Ishikawa (cell line): Measurements from ENCODE around the gene COPRS.

ENCODE experiments used
- CEBPB ChIP-seq: IDR thresholded peaks from 2 replicates; pipeline ENCODE4 v1.6.1; 2012
- CREB1 ChIP-seq: IDR thresholded peaks from 2 replicates; pipeline ENCODE4 v1.6.1; 2012; ENCODE audit warnings: low read depth
- EGR1 ChIP-seq: IDR thresholded peaks from 2 replicates; pipeline ENCODE4 v1.6.1; 2012
- EP300 ChIP-seq: IDR thresholded peaks from 2 replicates; pipeline ENCODE4 v1.6.1; 2012; ENCODE audit warnings: borderline replicate concordance
- FOXM1 ChIP-seq: IDR thresholded peaks from 2 replicates; pipeline ENCODE4 v1.6.1; 2012; ENCODE audit warnings: low read depth, borderline replicate concordance
- MAX ChIP-seq: IDR thresholded peaks from 2 replicates; pipeline ENCODE4 v1.6.1; 2012
- NFIC ChIP-seq: IDR thresholded peaks from 2 replicates; pipeline ENCODE4 v1.6.1; 2012
- RAD21 ChIP-seq: IDR thresholded peaks from 2 replicates; pipeline ENCODE4 v1.6.1; 2012; ENCODE audit warnings: low read depth
- REST ChIP-seq: IDR thresholded peaks from 2 replicates; pipeline ENCODE4 v1.6.1; 2012; ENCODE audit warnings: low read depth, mild to moderate bottlenecking
- TAF1 ChIP-seq: IDR thresholded peaks from 2 replicates; pipeline ENCODE4 v1.6.1; 2012; ENCODE audit warnings: low read depth, mild to moderate bottlenecking
- TCF12 ChIP-seq: IDR thresholded peaks from 2 replicates; pipeline ENCODE4 v1.6.1; 2012; ENCODE audit warnings: low read depth
- TEAD4 ChIP-seq: IDR thresholded peaks from 2 replicates; pipeline ENCODE4 v1.6.1; 2012
- YY1 ChIP-seq: IDR thresholded peaks from 2 replicates; pipeline ENCODE4 v1.6.1; 2012; ENCODE audit warnings: low read depth
- ZBTB7A ChIP-seq: IDR thresholded peaks from 2 replicates; pipeline ENCODE4 v1.6.1; 2012; ENCODE audit warnings: low read depth
- TF ChIP-seq, protein P1 (sequence below): IDR thresholded peaks from 2 replicates; pipeline ENCODE4 v1.6.1; 2012

Gene COPRS

GRCh38 chr17:31811101-31811500 lies 47.9 kb downstream of the COPRS start:
- TF ChIP-seq CREB1 (no peak), CEBPB (no peak)

GRCh38 chr17:31808521-31809050 lies 50.5 kb downstream of the COPRS start:
- no peak for TF ChIP-seq ZBTB7A
- TF ChIP-seq RAD21: no peak
- no peak for TF ChIP-seq TAF1
- TF ChIP-seq EP300: no peak
- no peak for TF ChIP-seq TCF12
- TF ChIP-seq, protein P1, sequence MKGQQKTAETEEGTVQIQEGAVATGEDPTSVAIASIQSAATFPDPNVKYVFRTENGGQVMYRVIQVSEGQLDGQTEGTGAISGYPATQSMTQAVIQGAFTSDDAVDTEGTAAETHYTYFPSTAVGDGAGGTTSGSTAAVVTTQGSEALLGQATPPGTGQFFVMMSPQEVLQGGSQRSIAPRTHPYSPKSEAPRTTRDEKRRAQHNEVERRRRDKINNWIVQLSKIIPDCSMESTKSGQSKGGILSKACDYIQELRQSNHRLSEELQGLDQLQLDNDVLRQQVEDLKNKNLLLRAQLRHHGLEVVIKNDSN: no peak
- no peak for TF ChIP-seq NFIC
- TF ChIP-seq MAX: no peak
- no peak for TF ChIP-seq EGR1
- TF ChIP-seq CREB1: no peak
- no peak for TF ChIP-seq FOXM1
- no peak for TF ChIP-seq YY1
- no peak for TF ChIP-seq TEAD4
- no peak for TF ChIP-seq CEBPB
- no peak for TF ChIP-seq REST

DNA sequence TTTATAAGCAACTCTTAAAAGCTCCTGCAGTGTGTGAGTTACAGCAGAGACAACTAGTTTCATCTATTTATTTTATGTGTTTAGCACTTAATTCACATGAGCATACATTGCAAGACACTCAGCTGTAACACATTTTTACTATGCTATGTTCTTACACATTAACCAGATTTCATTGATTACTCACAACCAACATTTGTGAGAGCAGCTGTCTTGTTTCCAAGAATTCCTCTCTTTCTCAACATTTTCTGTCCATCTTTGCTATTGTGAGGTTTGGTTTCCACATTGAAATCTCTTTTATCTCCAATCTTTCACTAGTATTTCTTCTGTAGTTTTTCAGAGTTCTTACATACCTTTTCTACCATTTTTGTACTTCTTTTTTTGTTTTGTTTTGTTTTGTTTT lies 51.2 kb downstream of the COPRS start:
- TF ChIP-seq CEBPB (no peak), RAD21 (no peak), EGR1 (no peak), TAF1 (no peak)
- TF ChIP-seq, protein P1: no peak

- TF ChIP-seq TCF12: no peak
- no peak for TF ChIP-seq ZBTB7A
- TF ChIP-seq CREB1: no peak
- TF ChIP-seq, protein P1: no peak
- TF ChIP-seq YY1: no peak
- TF ChIP-seq EGR1: no peak
- no peak for TF ChIP-seq REST
- no peak for TF ChIP-seq CEBPB
- no peak for TF ChIP-seq FOXM1
- TF ChIP-seq TEAD4: no peak
- TF ChIP-seq RAD21: no peak
- TF ChIP-seq NFIC: no peak
- TF ChIP-seq TAF1: no peak
- TF ChIP-seq EP300: no peak
- no peak for TF ChIP-seq MAX
These were observed 52.1 kb downstream of the COPRS start for GRCh38 chr17:31806921-31807320.

DNA sequence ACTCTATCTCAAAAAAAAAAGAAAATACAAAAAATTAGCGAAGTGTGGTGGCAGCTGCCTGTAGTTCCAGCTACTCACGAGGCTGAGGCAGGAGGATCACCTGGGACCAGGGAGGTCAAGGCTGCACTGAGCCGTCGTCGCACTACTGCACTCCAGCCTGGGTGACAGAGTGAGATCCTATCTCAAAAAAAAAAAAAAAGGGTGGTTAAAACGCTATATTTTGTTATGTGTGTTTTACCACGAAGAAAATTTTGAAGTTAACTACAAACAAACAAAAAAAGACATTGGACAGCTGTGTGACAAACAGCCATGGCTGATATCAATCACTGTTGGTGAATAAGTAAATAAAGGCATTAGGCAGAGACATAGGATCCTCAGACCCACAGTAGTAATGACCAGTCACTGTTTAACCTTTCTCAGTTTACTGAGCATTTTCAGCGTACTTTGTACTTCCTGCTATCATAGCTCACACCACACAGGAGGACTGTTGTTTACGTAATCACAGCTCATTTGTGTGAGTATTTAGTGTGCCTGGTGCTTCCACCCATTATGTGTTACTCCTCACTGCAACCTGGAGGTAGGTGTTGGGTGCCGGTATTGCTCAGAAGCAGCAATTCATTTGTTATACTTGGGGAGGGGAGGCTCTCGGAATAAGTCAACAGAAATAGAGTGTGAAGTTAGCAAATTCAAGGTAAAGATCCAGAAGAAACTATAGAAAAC lies 55.4 kb downstream of the COPRS start:
- no peak for TF ChIP-seq YY1
- no peak for TF ChIP-seq EP300
- TF ChIP-seq EGR1: no peak
- no peak for TF ChIP-seq TEAD4
- TF ChIP-seq, protein P1: no peak
